HG02885 (cell line): ENCODE measurements around the gene TANGO2.
A peak's percentile ranks its signal among the peaks of the same experiment; 100 is the strongest.

ENCODE experiments used
- ATAC-seq: cut with Tn5 transposase; IDR thresholded peaks from one replicate; pipeline ENCODE4 v1.9.1; 2021; ENCODE audit warnings: mild to moderate bottlenecking; ENCODE audit not compliant: unreplicated experiment, poor library complexity

The TANGO2 gene, protein sequence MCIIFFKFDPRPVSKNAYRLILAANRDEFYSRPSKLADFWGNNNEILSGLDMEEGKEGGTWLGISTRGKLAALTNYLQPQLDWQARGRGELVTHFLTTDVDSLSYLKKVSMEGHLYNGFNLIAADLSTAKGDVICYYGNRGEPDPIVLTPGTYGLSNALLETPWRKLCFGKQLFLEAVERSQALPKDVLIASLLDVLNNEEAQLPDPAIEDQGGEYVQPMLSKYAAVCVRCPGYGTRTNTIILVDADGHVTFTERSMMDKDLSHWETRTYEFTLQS

DNA sequence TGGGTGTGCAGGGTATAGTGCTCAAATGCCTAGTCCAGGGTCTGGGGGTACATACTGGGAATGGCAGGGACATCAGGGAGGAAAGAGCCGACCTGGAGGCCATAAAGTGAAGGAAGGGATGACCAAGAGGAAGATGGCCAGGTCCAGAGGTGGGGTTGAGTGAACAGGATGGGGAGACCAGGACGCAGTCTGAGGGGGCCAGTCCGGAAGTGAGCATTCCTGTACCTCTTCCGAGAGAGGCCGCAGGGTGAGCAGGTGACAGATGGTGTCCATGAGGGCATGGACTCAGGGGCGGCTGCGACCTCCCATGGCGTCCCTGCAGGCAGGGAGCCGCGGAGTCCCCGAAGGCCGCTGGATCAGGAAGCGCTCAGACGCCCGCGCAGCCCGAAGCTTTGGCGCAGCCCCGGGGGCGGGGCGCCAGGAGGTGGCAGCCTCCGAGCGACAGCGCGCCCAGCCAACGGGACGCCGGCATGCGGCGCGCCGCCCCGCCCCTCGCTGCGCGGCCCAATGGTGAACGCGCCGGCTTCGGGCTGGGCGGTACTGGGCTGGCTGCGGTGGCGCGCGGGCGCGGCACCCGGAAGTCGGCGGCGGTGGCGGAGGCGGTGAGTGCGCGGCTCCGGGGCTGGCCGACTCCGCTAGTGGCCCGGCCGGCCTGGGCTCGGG lies at the start of gene TANGO2:
Gene TANGO2 (plus strand): TSS at position 578 of the 663 bp plus-strand sequence. CDS start 15,689 bp downstream, outside the sequence.
- ATAC-seq, result peak; percentile 83

DNA sequence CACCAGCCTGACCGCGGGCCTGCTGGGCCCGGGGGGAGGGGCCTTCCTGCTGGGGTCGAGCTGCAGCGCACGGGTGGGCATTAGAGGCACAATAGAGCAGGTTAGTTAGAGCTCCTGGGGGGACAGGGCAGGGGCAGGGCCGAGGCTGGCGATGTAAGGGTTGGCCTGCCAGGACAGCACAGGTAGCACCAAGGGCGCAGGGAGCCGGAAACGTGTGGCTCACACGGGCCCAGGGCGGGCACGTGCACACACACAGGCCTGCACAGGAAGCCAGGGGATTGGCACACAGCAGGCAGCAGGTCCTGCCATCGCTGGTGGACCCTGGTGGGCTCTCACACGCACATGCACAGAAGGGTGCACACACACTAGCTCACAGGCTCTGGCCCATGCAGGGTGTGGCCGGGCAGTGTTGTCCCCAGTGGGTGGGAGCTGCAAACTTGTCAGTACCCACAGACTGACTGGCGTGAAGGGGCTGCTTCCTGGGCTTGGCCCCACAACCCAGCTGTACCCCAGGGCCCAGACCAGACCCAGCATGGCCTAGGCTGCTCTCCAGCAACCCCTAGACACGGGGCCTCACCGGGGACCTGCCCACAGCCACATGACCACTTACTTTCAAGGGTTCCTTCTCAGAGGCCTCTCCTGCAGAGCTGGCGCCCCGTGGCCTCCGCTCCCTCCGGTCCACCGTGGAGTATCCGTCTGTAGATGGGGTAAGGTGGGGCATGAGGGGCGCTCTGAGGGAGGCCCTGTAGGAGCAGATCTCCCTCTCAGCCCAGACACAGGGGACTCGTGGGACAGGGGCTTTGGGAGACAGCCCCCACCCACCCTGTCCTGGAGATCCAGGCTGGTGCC lies 49.4 kb upstream of the TANGO2 start:
- no peak for ATAC-seq

DNA sequence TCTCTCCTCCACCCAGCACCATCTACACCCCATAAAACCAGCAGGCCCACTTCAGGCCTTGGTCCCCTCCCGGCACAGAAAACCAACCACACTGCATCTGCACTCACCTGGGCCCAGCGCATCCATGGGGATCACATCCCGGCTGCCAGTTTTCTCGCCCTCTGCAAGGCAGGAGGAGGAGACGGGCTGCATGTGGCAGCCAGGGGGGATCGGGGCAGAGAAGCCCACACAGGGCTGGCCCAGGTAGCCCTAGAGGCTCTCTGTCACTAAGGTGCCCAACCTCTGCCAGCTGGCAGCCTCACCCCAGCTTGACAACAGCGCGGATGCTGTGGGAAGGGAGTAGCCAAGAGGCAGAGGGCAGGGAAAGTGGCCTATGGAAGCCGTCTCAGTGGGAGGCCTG lies 48.7 kb upstream of the TANGO2 start:
- ATAC-seq, result no peak

DNA sequence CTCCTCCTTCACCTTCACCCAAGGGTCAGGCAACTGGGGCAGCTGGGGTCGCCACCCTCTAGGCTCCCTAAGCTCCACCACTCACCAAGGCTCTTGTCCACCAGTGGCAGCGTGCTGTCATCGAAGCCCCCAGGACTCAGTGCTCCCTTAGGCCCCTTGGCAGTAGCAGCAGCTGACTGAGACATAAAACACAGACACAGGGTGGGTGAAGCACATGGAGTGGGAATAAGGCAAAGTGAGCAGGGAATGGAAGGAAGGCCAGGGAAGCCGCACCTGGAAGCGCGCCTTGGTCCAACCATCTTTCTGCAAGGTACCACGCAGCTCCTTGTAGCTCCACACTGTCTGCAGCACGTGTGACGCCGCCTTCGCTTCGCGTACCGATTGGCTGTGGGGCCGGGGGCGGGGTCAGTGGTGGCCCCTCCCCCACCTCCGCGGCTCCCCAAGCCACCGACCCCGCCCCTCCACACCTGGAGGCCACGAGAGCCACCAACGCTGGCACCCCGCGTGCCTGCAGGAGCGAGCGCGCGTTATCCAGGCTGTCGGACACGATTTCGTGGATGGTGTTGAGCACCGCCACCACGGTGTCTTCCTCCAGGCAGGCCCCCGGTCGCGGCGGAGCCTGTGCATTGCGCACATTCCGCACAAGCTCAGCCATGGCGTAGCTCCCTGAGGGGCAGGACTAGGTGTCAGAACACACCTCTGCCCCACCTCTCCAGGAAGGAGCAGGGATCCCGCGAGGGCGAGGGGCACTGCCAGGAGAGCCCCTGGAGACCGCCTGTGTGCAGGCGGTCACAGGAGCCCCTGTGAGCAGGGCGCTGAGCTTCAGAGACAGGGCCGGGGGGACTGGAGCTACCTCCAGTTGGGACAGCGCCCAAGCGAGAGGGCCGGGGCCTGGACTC lies 48.0 kb upstream of the TANGO2 start:
- no peak for ATAC-seq

DNA sequence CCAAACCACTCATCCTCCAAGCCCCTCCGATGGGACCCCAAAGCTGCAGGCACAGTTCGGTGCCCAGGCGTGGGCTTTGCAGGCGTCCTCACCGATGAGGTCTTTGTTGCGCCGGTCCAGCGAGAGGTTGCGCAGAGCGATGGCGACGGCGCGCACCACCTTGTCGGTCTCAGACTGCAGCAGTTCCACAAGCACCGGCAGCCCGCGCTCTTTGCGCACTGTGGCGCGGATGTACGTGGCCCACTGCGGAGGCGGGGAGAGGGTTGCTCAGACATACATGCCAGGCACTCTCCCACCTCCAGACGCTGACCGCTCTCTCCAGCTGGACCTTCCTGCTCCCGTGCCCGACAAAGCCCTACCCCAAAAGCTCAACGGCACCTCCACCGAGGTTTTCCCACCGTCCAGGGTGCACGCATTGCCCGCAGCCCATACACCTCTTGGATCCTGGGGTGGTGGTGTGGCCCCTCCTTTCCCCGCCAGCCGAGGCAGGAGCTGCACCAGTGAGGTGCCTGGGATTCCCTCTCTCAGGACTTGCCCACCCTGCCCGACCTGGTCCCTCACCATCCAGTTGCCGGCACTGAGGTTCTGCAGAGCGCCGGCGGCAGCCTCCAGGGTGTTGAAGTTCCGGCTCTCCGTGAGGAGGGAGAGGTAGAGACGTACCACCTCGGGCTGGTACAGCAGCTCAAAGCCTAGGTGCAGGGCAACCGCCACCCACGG lies 47.2 kb upstream of the TANGO2 start:
- no peak for ATAC-seq

DNA sequence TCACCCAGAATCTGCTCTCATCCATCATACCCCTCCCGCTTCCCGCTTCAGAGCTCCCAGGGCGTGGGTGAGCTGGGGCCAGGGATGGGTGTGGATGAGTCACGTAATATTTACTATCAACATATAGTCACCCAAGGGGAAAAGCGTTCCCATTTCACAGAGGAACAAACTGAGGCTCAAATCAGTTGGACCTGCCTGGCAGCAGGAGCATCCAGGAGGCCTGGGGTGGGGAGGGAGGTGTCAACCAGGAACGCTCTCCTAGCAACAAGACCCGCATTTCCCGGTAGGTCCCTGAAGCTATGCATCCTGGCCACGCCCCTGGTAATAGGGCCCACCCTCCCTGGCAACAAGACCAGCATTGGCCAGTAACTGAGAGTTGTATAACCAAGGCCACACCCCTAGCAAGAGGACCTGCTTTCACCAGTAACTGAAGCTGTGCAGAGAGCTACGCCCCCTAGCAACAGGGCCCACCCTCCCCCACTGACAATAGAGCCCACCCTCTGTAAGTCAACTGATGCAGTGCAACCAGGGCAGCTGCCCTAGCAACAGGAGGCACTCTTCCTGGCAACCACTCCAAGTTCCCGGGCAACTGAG lies 46.5 kb upstream of the TANGO2 start:
- ATAC-seq, result no peak

DNA sequence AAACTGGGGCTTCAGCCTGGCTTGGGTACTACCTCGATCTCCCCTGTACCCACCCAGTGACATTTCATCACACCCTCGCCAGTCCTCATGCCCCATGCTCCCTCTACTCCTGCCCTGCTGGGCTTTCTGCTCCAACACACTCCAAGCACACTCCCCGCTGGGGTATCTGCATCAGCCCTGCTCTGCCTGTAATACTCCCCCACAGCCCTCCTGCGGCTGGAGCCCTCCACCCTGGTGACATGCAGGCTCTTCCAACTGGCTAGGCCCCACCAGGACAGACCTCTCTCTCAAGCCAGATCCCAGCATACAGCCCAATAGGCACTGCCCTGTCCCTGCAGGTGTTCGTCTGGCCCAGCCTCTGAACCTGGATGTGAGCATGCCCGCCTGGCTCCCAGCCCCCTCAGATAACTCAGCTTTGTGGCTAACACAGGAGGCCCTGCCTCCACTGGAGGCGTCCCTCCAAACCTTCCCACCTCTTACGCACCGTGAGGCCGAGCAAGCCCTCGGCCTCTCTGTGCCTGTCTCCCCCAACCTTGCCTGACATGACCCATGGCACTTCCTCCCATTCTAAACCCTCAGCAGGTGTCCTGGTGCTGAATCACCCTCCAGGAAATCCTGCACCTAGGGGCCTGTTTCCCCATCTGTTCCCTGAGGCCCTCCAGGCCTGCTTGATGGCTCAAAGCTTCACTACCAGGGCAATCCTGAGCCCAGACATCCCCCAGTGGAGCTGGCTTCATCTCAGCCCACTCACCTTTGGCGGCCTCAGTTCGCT lies 45.8 kb upstream of the TANGO2 start:
- ATAC-seq, result no peak

DNA sequence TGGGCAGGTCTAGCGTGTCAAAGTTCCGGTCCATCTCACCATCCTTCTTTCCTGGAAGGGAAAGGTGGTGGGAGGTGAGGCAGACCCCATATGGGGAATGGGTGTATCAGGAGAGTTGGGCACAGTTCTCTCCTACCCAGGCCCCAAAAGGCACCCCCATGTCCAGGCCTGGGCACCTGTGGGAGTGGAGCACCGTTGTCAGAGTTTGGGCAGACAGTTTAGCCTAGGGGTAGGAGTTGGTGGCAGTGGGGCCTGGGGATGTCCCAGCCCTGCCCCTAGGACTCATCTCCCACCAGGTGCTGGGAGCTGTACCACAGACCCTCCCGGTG lies 45.2 kb upstream of the TANGO2 start:
- no peak for ATAC-seq

DNA sequence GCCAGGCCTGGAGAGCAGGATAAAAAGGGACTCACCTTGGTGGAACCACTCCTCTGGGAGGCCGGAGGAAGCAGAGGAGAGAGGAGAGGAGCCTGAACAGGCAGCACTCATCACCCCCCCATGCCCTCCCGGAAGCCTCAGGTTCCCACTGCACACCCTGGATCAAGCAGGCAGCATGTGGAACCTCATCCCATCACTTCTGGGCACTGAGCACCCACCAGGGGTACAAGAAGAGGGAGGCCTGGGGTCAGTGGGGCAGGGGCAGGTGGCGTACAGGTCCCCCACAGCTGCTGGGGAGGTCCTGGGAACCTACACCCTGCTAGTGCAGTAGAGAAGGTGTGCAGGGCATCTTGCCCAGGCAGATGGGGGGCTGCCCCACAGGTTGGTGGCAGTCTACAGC lies 44.2 kb upstream of the TANGO2 start:
- no peak for ATAC-seq

DNA sequence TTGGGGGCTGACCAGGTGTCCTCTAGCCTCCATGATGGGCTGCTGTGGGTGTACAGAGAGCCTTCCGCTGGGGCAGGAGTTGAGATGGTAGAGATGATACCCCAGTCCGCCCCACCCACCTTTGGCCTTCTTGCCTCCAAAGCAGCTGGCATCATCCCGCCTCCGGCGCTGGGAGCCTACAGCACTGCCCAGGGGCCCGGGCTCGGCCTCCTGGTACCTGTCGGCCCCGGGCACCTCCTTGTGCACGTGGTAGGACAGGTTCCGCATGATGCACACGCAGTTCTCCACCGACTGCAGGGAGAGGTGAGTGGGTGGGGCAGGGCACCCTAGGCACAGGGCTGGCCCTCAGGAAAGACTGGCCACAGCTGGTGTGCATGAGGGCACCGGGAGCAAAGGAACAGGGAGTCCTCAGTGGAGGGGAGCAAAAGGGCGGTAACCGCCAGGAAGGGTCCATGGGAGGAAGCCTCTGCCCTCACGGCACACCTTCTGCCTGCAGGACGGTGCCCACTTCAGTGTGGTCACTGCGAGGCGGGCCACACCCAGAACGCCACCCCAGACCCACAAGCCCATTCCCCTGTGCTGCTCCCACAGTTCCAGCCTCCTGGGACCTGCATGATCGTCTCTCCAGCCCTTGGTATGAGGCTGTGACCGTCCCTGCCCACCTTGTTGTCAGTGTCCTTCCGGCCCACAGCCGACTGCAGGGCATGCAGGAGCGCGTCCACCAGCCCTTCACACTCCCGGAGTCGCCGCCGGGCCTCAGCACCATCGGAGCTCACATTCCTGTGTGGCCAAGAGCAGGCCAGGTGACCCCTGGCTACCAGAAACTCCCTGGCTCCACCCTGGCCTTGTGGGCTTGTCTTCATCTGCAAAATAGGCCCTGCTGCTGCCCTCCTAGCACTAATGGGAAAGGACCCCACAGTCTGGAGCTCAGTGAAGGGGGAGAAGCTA lies 43.3 kb upstream of the TANGO2 start:
- no peak for ATAC-seq

DNA sequence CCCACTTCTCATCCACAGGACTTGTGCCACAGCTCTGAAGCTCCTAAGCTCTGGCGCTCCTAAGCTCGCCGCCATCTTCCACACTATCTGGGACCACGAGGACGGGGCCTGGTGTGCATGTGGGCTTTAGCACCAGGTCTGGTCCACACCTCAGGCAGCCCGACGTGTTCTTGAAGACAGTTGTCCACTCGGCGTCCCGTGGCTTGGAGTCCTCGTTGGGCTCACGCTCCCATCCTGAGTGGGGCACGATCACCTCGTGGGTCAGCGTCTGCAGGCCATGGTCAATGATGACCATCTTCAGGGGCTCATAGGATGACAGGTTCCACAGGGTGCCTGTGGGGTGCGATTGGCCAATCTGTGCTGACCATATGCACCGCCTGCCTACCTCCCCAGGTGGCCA lies 42.2 kb upstream of the TANGO2 start:
- ATAC-seq, result no peak

DNA sequence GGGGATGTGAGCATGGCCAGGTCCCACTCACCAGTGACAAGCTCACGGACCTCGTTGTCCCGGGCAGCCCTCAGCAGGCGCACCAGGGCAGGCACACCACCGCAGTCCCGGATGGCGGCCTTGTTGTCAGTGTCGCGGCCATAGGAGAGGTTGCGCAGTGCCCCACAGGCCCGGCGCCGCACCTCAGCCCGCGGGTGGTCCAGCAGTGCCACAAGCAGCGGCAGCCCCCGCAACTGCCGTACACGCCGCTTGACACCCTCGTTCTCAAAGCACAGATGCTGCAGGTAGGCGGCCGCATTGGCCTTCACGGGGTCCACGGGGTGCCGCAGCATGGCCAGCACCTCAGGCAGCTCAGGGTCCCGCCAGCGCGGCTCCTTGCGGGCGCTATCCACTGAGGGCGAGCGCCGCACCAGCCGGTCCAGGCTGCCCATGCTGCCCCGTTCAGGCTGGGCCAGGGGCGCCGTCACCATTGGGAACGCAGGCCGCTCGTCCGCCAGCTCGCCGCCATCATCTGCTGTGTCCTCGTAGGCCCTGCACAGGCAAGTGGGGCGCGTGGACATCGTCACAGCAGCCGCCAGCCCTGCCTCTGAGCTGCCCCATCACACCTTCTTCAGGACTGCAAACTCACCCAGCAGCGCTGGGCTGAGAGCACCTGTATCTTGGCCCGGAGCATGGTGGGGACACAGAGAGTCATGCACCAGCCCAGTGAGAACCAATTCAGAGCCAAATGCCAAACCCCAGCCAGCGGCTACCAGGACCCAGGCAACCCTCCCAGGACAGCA lies 41.0 kb upstream of the TANGO2 start:
- ATAC-seq, result no peak

DNA sequence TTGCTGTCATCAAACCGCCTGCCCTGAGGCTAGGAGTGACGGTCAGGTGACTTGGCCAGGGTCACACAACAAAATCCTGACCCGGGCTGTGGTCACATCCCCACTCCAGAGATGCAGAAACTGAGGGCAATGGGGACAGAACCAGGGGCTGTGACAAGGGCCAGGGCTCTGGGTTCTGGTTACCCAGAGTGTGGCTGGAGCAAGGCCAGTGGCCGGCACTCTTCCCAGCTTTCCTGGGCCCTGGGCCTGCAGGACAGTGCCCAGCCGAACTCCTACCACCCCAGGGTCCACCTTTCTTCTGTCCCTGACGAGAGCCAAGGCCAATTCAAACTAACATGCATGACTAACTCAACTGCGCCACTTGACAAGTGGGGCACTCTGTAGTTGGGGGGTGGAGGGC lies 40.1 kb upstream of the TANGO2 start:
- no peak for ATAC-seq

DNA sequence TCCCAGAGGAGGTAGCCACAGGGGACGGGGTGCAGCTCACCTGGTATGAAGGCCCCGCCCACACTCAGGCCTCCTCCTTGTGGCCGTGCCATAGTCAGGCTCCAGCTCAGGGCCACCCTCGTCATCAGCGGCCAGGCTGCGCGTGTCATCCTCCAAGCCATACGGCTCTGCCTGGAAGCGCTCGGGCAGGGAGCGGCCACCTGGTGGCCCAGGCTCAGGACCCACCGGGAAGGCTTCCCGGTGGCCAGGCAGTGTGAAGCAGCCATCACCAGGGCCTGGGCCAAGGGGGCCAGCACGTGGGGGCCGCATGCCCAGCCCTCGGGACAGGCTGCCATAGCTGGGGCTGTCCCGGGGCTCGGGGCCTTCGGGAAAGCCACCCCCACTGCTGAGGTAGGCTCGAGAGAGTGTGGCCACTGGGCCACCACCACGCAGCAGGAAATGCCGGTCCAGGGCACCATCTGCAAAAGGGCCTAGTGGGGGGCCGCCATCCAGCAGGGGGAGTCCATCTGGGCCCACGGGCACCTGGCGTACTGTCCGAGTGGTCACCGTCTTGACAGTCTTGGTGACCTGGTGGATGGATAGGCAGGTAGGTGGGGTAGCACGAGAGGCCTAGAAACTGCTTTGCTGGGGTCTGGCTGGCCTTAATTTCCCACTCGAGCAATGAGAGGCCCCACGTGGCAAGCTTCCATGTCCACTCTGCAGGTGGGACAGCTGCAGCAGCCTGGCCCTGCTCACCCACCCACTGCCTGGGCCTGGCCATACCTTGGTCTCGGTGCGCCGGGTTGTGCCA lies 39.5 kb upstream of the TANGO2 start:
- no peak for ATAC-seq

DNA sequence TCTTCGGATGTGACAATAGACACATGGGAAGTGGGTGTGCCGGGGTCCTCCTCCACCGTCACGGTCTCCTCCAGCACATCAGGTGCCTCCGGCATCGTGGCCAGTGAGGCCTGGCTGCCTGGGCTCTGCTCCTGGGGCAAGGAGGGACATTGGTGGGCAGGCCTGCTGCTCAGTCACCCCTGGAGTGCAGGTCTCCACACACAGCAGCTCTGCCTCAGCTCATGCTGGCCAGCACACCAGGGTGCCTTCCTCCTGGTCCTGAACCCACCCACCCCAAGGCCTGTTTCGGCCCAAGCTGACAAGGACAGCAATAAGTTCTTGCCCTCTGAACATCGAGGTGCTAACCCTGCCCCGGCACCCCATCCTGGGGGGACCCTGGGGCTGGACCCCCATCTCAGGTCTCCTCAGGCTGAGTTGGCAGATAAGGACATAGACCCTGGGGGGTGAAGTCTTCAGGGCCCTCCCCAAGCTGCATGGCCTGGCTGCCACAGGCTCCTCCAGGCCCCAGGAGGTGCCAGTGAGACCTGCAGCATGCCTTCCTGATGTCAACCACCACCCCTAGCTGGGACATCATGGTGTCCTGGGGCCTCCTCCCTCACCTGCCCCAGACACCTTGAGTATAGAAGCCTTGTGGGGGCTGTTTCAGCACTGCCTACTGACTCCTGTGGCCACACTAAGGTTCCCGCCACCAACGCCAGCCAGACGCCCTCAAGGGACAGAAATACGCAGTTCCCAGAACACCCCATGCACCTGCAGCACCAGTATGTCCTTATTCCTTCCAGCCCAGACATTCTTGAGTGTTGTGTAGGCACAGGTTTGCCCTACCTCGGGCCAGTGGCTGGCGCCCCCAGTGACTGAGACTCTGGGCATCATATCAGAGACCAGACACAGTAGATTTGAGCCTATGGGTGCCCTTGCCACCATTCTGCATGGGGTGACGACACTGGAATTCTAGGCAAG lies 38.7 kb upstream of the TANGO2 start:
- ATAC-seq, result no peak
